OCI-LY7 (cell line): Measurements from ENCODE around the gene BNIP3. TPM values are rescaled to one million over a fixed set of nuclear protein-coding genes. Genes with fewer than 3 reads are reported as not detected.

Experiments
- BruUV-seq: library from RNA; stranded (reverse); fragments of 400-500 nt; replicated peaks from 2 replicates; lab custom pipeline; 2021; lab: Mats Ljungman, UMichigan
- CTCF ChIA-PET: fragments of 300-600 bp; sonication (Branson Sonifier 250); formaldehyde crosslinking; loops from one replicate; lab custom pipeline; 2022; ENCODE audit warnings: antibody characterized with exemption; ENCODE audit not compliant: unreplicated experiment; lab: Charles Lee
- POLR2A ChIA-PET: fragments of 300-600 bp; sonication (Branson Sonifier 250); formaldehyde crosslinking; loops from one replicate; lab custom pipeline; 2022; ENCODE audit warnings: antibody characterized with exemption; lab: Charles Lee
- DNase-seq: peaks from one replicate; pipeline ENCODE4 v3.0.0-alpha.2; 2015; ENCODE audit warnings: low spot score
- H2AFZ ChIP-seq: fragments of 200-600 bp; sonication (generic), shearing (Covaris generic); 2 replicates; pipeline ENCODE4 v1.6.1; 2014; ENCODE audit warnings: mild to moderate bottlenecking, antibody characterized with exemption, low read length, moderate library complexity
- H3K27ac ChIP-seq: fragments of 200-600 bp; sonication (generic); 2 replicates; pipeline ENCODE4 v1.5.1; 2014; ENCODE audit warnings: mixed run types, low read depth, mild to moderate bottlenecking, moderate library complexity, low read length, inconsistent platforms; ENCODE audit not compliant: poor library complexity, severe bottlenecking
- H3K36me3 ChIP-seq: fragments of 200-600 bp; sonication (generic); 2 replicates; pipeline ENCODE4 v1.6.1; 2014; ENCODE audit warnings: mild to moderate bottlenecking, antibody characterized with exemption, low read length, moderate library complexity, mixed read lengths; ENCODE audit not compliant: insufficient read depth
- H3K4me1 ChIP-seq: fragments of 200-600 bp; sonication (generic); 2 replicates; pipeline ENCODE4 v1.5.1; 2014; ENCODE audit warnings: mild to moderate bottlenecking, low read length; ENCODE audit not compliant: insufficient read depth, poor library complexity, severe bottlenecking
- H3K4me2 ChIP-seq: fragments of 200-600 bp; sonication (generic); 2 replicates; pipeline ENCODE4 v1.6.1; 2014; ENCODE audit warnings: mild to moderate bottlenecking, low read length
- H3K4me3 ChIP-seq: fragments of 200-600 bp; sonication (generic); 2 replicates; pipeline ENCODE4 v1.5.1; 2014; ENCODE audit warnings: mild to moderate bottlenecking, low read depth, low read length; ENCODE audit not compliant: poor library complexity, severe bottlenecking
- H3K79me2 ChIP-seq: fragments of 200-600 bp; sonication (generic); 2 replicates; pipeline ENCODE4 v1.6.1; 2016; ENCODE audit warnings: low read depth, mild to moderate bottlenecking, low read length, moderate library complexity, mixed read lengths; ENCODE audit not compliant: insufficient read depth
- H3K9me2 ChIP-seq: fragments of 200-600 bp; sonication (generic); 2 replicates; pipeline ENCODE4 v1.6.1; 2016; ENCODE audit warnings: mild to moderate bottlenecking, low read length, mixed read lengths; ENCODE audit not compliant: insufficient read depth
- H3K9me3 ChIP-seq: fragments of 200-600 bp; sonication (generic); 2 replicates; pipeline ENCODE4 v1.6.1; 2014; ENCODE audit warnings: mild to moderate bottlenecking, mixed run types, low read length, mixed read lengths
- H4K20me1 ChIP-seq: fragments of 200-600 bp; sonication (generic); 2 replicates; pipeline ENCODE4 v1.6.1; 2014; ENCODE audit warnings: mild to moderate bottlenecking, antibody characterized with exemption, low read length, moderate library complexity, mixed read lengths; ENCODE audit not compliant: insufficient read depth
- EZH2phosphoT487 ChIP-seq: fragments of 200-600 bp; sonication (generic); IDR thresholded peaks from 2 replicates; pipeline ENCODE4 v1.6.1; 2018; ENCODE audit warnings: low read depth, borderline replicate concordance, mild to moderate bottlenecking, mixed run types, antibody characterized with exemption, low read length, moderate library complexity, mixed read lengths
- intact Hi-C: fragments of 100-400 bp; cut with micrococcal nuclease; formaldehyde crosslinking; loops from one replicate; pipeline ENCODE4 v1.10.0; 2022; ENCODE audit not compliant: unreplicated experiment
- total RNA-seq, 2 experiments: library from RNA; depleted of rRNA in 1 of 2; stranded (reverse); fragments of >200 nt in 1 of 2; shearing (Covaris generic) in 1 of 2; gene quantifications; 2 replicates each; pipeline ENCODE4 v1.2.3, GENCODE V29; 2014 to 2022
- TF ChIP-seq, protein P1 (sequence below): fragments of 200-600 bp; sonication (generic); conservative IDR thresholded peaks from 2 replicates; pipeline ENCODE4 v1.5.1; 2014; ENCODE audit warnings: mild to moderate bottlenecking, antibody characterized with exemption, low read length, moderate library complexity, mixed read lengths

Gene BNIP3
- total RNA-seq, 2 experiments from 2014 or later, result 60.1 to 99.8 TPM

DNA sequence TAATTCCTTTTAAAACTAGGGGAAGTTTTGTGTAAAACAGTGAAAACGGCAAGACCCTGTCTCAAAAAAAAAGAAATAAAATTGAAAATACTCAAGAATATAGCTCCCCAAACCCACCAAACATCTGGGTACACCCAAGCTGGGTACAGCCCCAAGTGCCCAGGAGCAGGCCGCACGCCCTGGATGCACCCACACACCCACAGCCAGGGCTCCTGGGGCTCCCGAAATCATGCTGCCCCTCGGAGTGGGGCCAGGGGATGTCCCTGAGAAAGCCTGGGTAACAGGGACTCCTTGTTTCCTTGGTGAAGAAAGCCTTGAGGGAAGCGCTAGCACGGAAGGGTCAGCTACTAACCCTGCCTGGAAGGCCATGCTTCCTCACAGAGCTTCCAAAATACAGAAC is 10.1 kb downstream of the BNIP3 start:
- H3K4me1 ChIP-seq, result no peaks in the 10 kb centered on the region
- TF ChIP-seq, protein P1, sequence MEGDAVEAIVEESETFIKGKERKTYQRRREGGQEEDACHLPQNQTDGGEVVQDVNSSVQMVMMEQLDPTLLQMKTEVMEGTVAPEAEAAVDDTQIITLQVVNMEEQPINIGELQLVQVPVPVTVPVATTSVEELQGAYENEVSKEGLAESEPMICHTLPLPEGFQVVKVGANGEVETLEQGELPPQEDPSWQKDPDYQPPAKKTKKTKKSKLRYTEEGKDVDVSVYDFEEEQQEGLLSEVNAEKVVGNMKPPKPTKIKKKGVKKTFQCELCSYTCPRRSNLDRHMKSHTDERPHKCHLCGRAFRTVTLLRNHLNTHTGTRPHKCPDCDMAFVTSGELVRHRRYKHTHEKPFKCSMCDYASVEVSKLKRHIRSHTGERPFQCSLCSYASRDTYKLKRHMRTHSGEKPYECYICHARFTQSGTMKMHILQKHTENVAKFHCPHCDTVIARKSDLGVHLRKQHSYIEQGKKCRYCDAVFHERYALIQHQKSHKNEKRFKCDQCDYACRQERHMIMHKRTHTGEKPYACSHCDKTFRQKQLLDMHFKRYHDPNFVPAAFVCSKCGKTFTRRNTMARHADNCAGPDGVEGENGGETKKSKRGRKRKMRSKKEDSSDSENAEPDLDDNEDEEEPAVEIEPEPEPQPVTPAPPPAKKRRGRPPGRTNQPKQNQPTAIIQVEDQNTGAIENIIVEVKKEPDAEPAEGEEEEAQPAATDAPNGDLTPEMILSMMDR, result no peak
- TF ChIP-seq EZH2phosphoT487, result no peak
- DNase-seq, result no peak
- no peak overlapping the region for H3K4me2 ChIP-seq
- no peaks in the 10 kb centered on the region for H3K9me2 ChIP-seq
- peaks cover 19% of the 10 kb centered on the region; the same call in 1 of the 2 replicates for H3K79me2 ChIP-seq
- no peak overlapping the region for H3K27ac ChIP-seq
- no TSS peak for BruUV-seq
- H3K4me3 ChIP-seq, result no peak overlapping the region
- intact Hi-C loops, result no loop called here
- no peaks in the 10 kb centered on the region; the same call in 1 of the 2 replicates for H4K20me1 ChIP-seq
- peaks cover 71% of the 10 kb centered on the region for H3K36me3 ChIP-seq
- H2AFZ ChIP-seq, result no peak overlapping the region
- no peaks in the 10 kb centered on the region for H3K9me3 ChIP-seq
- ChIA-PET CTCF (no interaction called here), POLR2A (interaction anchor here (1.2 kb wide), 1 partner anchor 24 kb away, joined by 3 read pairs; no protein-coding TSS in a partner anchor)

DNA sequence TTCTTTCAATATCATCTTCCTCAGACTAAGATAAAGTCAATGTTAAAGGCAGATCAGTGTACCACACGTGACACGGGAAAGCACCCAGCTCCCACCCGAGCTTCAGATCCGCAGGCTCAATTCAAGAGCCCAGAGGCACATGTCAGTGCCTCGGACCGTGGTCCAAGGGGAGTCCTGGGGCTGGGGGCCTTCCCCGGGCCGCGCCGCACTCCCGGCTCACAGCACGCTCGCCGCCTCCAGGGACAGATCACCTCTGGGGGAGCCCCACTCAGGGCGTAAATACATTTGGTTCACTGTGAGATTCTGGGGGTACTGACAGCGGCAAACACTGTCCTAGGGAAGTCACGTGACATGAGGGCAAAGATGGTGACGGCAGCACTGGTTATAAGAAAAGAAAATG is 10.8 kb downstream of the BNIP3 start:
- no peaks in the 10 kb centered on the region for H3K9me2 ChIP-seq
- peaks cover 13% of the 10 kb centered on the region; the same call in 1 of the 2 replicates for H3K79me2 ChIP-seq
- no peaks in the 10 kb centered on the region for H3K9me3 ChIP-seq
- intact Hi-C loops, result no loop called here
- no peak for DNase-seq
- TF ChIP-seq EZH2phosphoT487, result no peak
- TF ChIP-seq, protein P1, result no peak
- peaks cover 77% of the 10 kb centered on the region for H3K36me3 ChIP-seq
- BruUV-seq, result no TSS peak
- H3K4me2 ChIP-seq, result no peak overlapping the region
- CTCF ChIA-PET, result no interaction called here
- POLR2A ChIA-PET, result no interaction called here
- H2AFZ ChIP-seq, result no peak overlapping the region
- no peaks in the 10 kb centered on the region for H3K4me1 ChIP-seq
- H3K4me3 ChIP-seq, result no peak overlapping the region
- H4K20me1 ChIP-seq, result no peaks in the 10 kb centered on the region; the same call in 1 of the 2 replicates
- H3K27ac ChIP-seq, result no peak overlapping the region

DNA sequence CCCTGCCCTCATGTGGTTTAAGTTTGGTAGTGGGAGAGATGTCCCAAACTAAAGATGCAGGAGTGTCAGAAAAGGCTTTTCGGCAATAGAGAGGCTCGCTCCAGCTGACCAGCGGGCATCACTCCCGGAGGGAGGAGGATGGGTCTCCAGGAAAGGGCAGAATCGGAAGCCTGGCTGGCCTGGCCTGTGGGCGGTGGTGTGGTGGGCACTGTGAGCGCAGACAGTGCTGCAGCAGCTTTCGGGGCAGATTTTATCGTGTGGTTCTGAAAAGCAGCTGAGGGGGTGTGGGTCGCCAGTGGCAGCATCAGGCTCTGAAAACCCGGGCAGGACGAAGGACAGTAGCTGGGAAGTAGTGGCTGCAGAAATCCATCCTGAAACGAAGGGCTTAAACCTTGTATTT is 12.8 kb downstream of the BNIP3 start:
- no peaks in the 10 kb centered on the region; the same call in 1 of the 2 replicates for H4K20me1 ChIP-seq
- H3K79me2 ChIP-seq, result no peaks in the 10 kb centered on the region
- no peaks in the 10 kb centered on the region for H3K9me2 ChIP-seq
- H3K4me1 ChIP-seq, result no peaks in the 10 kb centered on the region
- BruUV-seq, result no TSS peak
- no peaks in the 10 kb centered on the region for H3K9me3 ChIP-seq
- H3K4me3 ChIP-seq, result no peak overlapping the region
- intact Hi-C loops, result no loop called here
- ChIA-PET POLR2A (no interaction called here), CTCF (interaction anchor here (0.6 kb wide), 1 partner anchor 31 kb away, joined by 5 read pairs; no protein-coding TSS in a partner anchor)
- peaks cover 75% of the 10 kb centered on the region for H3K36me3 ChIP-seq
- no peak overlapping the region for H3K27ac ChIP-seq
- TF ChIP-seq, protein P1, result no peak
- TF ChIP-seq EZH2phosphoT487, result no peak
- DNase-seq, result no peak
- H3K4me2 ChIP-seq, result no peak overlapping the region
- H2AFZ ChIP-seq, result no peak overlapping the region
